HepG2 (cell line): ENCODE results near the gene HSD17B8. TPM values are rescaled to one million over a fixed set of nuclear protein-coding genes. Genes with fewer than 3 reads are reported as not detected.

Source experiments
- GABPA ChIP-seq, 2 experiments: IDR thresholded peaks; 2 replicates each; pipeline ENCODE4 v1.6.1; 2011 to 2016; ENCODE audit warnings: low read depth in 2 of 2, low read length in 1 of 2, missing biosample characterization in 1 of 2, missing genetic modification characterization in 1 of 2
- HNF4A ChIP-seq: sonication (generic); formaldehyde crosslinking; IDR thresholded peaks from 2 replicates; pipeline ENCODE4 v1.4.0; 2020; ENCODE audit warnings: missing genetic modification reagents
- HNRNPK ChIP-seq: fragments of 200-400 bp; formaldehyde crosslinking; IDR thresholded peaks from 2 replicates; pipeline ENCODE4 v1.6.1; 2018; ENCODE audit warnings: low read length, low read depth, moderate library complexity, mild to moderate bottlenecking; ENCODE audit not compliant: poor library complexity, severe bottlenecking
- ISX ChIP-seq: sonication (generic); formaldehyde crosslinking; conservative IDR thresholded peaks from 2 replicates; pipeline ENCODE4 v1.5.0; 2020; ENCODE audit warnings: missing genetic modification reagents
- LCORL ChIP-seq, 2 experiments: fragments of 450-650 bp in 1 of 2; sonication (generic) in 1 of 2; formaldehyde crosslinking in 1 of 2; IDR thresholded peaks; 2 replicates each; pipeline versions ENCODE4 v1.5.0 to v1.6.1; 2017 to 2020; ENCODE audit warnings: antibody characterized with exemption in 1 of 2, missing genetic modification reagents in 1 of 2
- MTA1 ChIP-seq: sonication (generic); formaldehyde crosslinking; IDR thresholded peaks from 2 replicates; pipeline ENCODE4 v1.4.0; 2020; ENCODE audit warnings: missing genetic modification reagents, mild to moderate bottlenecking, borderline replicate concordance
- MYNN ChIP-seq: sonication (generic); formaldehyde crosslinking; IDR thresholded peaks from 2 replicates; pipeline ENCODE4 v1.4.0; 2020; ENCODE audit warnings: mild to moderate bottlenecking, low read depth, missing genetic modification reagents
- PLSCR1 ChIP-seq: sonication (generic); formaldehyde crosslinking; IDR thresholded peaks from 2 replicates; pipeline ENCODE4 v1.5.0; 2020; ENCODE audit warnings: missing genetic modification reagents, mild to moderate bottlenecking, borderline replicate concordance
- PPARG ChIP-seq: conservative IDR thresholded peaks from 2 replicates; pipeline ENCODE4 v1.6.1; 2016; ENCODE audit warnings: missing biosample characterization, missing genetic modification reagents
- RAD51 ChIP-seq: fragments of 450-650 bp; IDR thresholded peaks from 2 replicates; pipeline ENCODE4 v1.6.1; 2016; ENCODE audit warnings: borderline replicate concordance
- RARG ChIP-seq: sonication (generic); formaldehyde crosslinking; IDR thresholded peaks from 2 replicates; pipeline ENCODE4 v1.4.0; 2020; ENCODE audit warnings: low read depth, mild to moderate bottlenecking, missing genetic modification reagents
- TRIM22 ChIP-seq: fragments of 450-650 bp; IDR thresholded peaks from 2 replicates; pipeline ENCODE4 v1.6.1; 2017
- ZBTB25 ChIP-seq: IDR thresholded peaks from 2 replicates; pipeline ENCODE4 v1.6.1; 2018; ENCODE audit warnings: missing genetic modification reagents
- ZMYM2 ChIP-seq: sonication (generic); formaldehyde crosslinking; IDR thresholded peaks from 2 replicates; pipeline ENCODE4 v1.8.0; 2022; ENCODE audit warnings: mild to moderate bottlenecking, missing genetic modification reagents
- ZNF10 ChIP-seq: sonication (generic); formaldehyde crosslinking; IDR thresholded peaks from 2 replicates; pipeline ENCODE4 v1.4.0; 2020; ENCODE audit warnings: mild to moderate bottlenecking, low read depth, missing genetic modification reagents, borderline replicate concordance
- ZNF597 ChIP-seq: sonication (generic); formaldehyde crosslinking; IDR thresholded peaks from 2 replicates; pipeline ENCODE4 v1.5.0; 2020; ENCODE audit warnings: missing genetic modification reagents
- polyA plus RNA-seq, 8 experiments: library from polyadenylated mRNA; depleted of rRNA in 3 of 8; stranded (reverse) in 7 of 8; unstranded in 1 of 8; fragments of >200 nt; fragmentation: Illumina TruSeq in 4 of 8; extraction: Trizol in 4 of 8; gene quantifications; 2 replicates each; pipeline versions ENCODE4 v1.2.1 to v1.2.3, GENCODE V29; 2011 to 2016; ENCODE audit warnings: low read depth in 4 of 8, missing spikeins in 1 of 8, mixed read lengths in 1 of 8; ENCODE audit not compliant: insufficient read depth in 1 of 8
- total RNA-seq, 5 experiments: library from RNA; depleted of rRNA; stranded (reverse); fragments of >200 nt; fragmentation: Illumina TruSeq; extraction: Trizol; gene quantifications; 2 replicates each; pipeline ENCODE4 v1.2.3, GENCODE V29; 2016; ENCODE audit warnings: low read depth in 1 of 5
- TF ChIP-seq, protein P1 (sequence below): sonication (generic); formaldehyde crosslinking; IDR thresholded peaks from 2 replicates; pipeline ENCODE4 v1.5.1; 2020; ENCODE audit warnings: missing genetic modification reagents, mild to moderate bottlenecking, borderline replicate concordance
- TF ChIP-seq, protein P2 (sequence below): sonication (generic); formaldehyde crosslinking; IDR thresholded peaks from 2 replicates; pipeline ENCODE4 v1.8.1; 2022; ENCODE audit warnings: low read depth, mild to moderate bottlenecking, missing genetic modification reagents

The HSD17B8 gene
- total and polyA plus RNA-seq, 2 of the 13 experiments (the other 11 are each of a cell fraction or from before 2014, with no cell fraction given), result 12.6 to 20.1 TPM

- TF ChIP-seq ZBTB25 (CRISPR knock-in tag), result peak; percentile 61
- no peak for TF ChIP-seq ZNF597 (CRISPR knock-in tag)
- TF ChIP-seq GABPA (IDR thresholded peaks at IDR 0.05; ENCODE audit: low read depth, low read length), result no peak
- no peak for TF ChIP-seq GABPA (CRISPR knock-in tag; IDR thresholded peaks at IDR 0.05; ENCODE audit: low read depth)
- no peak for TF ChIP-seq PLSCR1 (CRISPR knock-in tag)
- TF ChIP-seq HNF4A, result peak; percentile 27; the same call in 1 of the 2 replicates
- TF ChIP-seq, protein P1, sequence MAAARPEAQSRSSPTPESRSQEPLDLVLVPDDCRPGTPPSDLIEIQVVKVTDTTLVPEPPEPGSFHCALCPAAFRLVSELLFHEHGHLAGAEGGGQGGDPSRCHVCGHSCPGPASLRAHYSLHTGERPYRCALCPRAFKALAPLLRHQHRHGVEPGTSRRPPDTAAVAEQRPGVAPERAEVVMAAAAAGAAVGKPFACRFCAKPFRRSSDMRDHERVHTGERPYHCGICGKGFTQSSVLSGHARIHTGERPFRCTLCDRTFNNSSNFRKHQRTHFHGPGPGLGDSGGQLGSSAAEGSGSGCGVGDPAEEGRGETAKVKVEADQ (CRISPR knock-in tag), result no peak; the same call in 1 of the 2 replicates
- peak; percentile 99; the same call in 1 of the 2 replicates for TF ChIP-seq MTA1
- TF ChIP-seq ISX (CRISPR knock-in tag), result no peak; the same call in 1 of the 2 replicates
- TF ChIP-seq RAD51, result no peak
- no peak; the same call in 1 of the 2 replicates for TF ChIP-seq MYNN (CRISPR knock-in tag)
- TF ChIP-seq, protein P2, sequence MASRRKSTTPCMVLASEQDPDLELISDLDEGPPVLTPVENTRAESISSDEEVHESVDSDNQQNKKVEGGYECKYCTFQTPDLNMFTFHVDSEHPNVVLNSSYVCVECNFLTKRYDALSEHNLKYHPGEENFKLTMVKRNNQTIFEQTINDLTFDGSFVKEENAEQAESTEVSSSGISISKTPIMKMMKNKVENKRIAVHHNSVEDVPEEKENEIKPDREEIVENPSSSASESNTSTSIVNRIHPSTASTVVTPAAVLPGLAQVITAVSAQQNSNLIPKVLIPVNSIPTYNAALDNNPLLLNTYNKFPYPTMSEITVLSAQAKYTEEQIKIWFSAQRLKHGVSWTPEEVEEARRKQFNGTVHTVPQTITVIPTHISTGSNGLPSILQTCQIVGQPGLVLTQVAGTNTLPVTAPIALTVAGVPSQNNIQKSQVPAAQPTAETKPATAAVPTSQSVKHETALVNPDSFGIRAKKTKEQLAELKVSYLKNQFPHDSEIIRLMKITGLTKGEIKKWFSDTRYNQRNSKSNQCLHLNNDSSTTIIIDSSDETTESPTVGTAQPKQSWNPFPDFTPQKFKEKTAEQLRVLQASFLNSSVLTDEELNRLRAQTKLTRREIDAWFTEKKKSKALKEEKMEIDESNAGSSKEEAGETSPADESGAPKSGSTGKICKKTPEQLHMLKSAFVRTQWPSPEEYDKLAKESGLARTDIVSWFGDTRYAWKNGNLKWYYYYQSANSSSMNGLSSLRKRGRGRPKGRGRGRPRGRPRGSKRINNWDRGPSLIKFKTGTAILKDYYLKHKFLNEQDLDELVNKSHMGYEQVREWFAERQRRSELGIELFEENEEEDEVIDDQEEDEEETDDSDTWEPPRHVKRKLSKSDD (CRISPR knock-in tag), result peak; percentile 98
- TF ChIP-seq LCORL (IDR thresholded peaks at IDR 0.05), result no peak
- TF ChIP-seq LCORL (CRISPR knock-in tag; IDR thresholded peaks at IDR 0.05), result peak; percentile 52
- TF ChIP-seq HNRNPK, result peak; percentile 51
- peak; percentile 29; the same call in 1 of the 2 replicates for TF ChIP-seq ZMYM2 (CRISPR knock-in tag)
- no peak for TF ChIP-seq TRIM22
- no peak for TF ChIP-seq RARG (CRISPR knock-in tag)
- TF ChIP-seq PPARG (CRISPR knock-in tag), result peak; percentile 44; the same call in 1 of the 2 replicates
- TF ChIP-seq ZNF10 (CRISPR knock-in tag), result no peak
Observed at GRCh38 chr6:33208091-33208967, 3.9 kb downstream of the HSD17B8 start, which contains the start of gene RING1 (continued).
